T-helper 1 cell treated with Interleukin-12 subunit alpha and Interleukin-12 subunit beta and Interleukin-4 antibody, amounts not matched to agents 30 ng/mL and 1 ng/mL, for 36 hours (primary cell): Measurements from ENCODE around the gene CA7. TPM values are rescaled to one million over a fixed set of nuclear protein-coding genes. Genes with fewer than 3 reads are reported as not detected.
"Not testable (repeated sequence)": the region's sequence is repeated elsewhere in the genome, so short reads cannot be mapped to it uniquely, and the experiment has no call there.

Source experiments
- intact Hi-C: fragments of 100-400 bp; cut with micrococcal nuclease; formaldehyde crosslinking; loops from one replicate; pipeline ENCODE4 v1.15.1; 2024
- total RNA-seq: library from RNA; stranded (reverse); gene quantifications from 2 replicates; pipeline ENCODE4 v1.2.3, GENCODE V29; 2022

Gene CA7
- total RNA-seq, 1 donor from 2014 or later = not detected

DNA sequence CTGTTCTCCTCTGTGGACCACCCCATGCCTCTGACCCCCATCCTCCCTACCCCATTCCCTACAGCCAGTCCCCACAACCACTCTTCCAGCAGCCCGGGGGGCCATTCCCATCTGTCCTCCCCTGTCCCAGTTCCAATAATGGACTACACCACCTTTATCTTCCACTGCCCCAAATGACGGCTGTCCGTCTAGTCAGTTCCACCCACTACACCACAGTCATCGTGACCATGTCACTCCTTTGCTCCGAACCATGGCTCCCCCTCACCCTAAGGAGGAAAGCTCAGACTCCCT is 51.4 kb downstream of the CA7 start:
- intact Hi-C loops = loop anchor here (1.0 kb wide), 3 partner anchors 33 to 59 kb away; no protein-coding TSS in a partner anchor

DNA sequence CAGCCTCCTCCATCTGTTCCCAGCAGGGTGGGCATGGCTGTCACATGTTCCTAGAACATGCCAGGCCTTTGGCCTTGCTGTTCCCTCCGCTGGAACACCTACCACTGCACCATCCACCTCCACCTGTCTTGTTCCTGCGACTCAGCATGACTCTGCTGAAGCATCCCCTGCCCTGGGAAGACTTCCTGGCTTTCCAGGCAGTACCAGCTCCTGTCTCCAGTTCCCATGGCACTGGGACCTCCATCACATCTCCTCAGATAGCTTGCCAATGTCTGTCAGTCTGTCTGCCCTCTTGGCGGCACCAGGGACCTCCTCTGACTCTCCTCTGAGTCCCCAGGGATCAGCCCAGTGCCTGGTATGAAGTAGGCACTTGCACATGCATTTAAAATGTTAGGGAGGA is 51.8 kb downstream of the CA7 start:
- intact Hi-C loops = loop anchor here (1.0 kb wide), 3 partner anchors 32 to 58 kb away; no protein-coding TSS in a partner anchor

DNA sequence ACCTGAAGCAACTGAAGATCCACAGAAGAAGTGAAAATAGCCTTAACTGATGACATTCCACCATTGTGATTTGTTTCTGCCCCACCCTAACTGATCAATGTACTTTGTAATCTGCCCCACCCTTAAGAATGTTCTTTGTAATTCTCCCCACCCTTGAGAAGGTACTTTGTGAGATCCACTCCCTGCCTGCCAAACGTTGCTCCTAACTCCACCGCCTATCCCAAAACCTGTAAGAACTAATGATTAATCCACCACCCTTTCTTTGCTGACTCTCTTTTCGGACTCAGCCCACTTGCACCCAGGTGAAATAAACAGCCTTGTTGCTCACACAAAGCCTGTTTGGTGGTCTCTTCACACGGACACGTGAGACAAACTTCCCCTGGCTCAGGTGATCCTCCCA is 52.5 kb downstream of the CA7 start:
- intact Hi-C loops = not testable (repeated sequence)

DNA sequence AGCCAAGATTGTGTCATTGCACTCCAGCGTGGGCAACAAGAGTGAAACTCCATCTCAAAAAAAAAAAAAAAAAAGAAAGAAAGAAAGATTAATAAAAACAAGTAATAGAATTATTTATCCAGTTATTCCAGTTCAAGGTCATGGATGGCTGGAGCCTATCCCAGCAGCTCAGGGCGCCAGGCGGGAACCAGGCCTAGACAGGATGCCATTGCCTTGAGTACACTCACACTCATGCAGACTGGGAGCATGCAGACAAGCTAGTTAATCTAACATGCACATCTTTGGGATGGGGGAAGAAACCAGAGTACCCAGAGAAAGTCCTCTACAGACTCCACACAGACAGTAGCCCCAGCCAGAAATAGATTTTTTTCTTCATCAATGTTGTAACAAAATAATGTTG is 54.0 kb downstream of the CA7 start:
- intact Hi-C loops = no loop called here

DNA sequence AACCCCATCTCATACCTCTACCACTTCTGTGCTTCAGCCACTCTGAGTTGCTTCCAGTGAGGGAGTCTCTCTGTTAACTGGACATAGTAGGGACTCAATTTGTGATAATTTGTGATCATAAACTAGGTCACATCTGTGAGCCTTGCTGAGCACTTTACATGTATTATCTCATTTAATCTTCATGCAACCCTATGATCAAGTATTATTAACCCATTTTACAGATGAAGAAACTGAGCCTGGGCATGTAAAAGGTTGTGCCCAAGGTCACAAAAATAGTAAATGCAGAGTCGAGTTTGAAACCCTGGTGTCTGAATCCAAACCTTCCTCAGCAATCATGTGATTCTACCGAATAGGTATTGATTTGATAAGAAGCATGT is 54.7 kb downstream of the CA7 start:
- intact Hi-C loops = no loop called here

DNA sequence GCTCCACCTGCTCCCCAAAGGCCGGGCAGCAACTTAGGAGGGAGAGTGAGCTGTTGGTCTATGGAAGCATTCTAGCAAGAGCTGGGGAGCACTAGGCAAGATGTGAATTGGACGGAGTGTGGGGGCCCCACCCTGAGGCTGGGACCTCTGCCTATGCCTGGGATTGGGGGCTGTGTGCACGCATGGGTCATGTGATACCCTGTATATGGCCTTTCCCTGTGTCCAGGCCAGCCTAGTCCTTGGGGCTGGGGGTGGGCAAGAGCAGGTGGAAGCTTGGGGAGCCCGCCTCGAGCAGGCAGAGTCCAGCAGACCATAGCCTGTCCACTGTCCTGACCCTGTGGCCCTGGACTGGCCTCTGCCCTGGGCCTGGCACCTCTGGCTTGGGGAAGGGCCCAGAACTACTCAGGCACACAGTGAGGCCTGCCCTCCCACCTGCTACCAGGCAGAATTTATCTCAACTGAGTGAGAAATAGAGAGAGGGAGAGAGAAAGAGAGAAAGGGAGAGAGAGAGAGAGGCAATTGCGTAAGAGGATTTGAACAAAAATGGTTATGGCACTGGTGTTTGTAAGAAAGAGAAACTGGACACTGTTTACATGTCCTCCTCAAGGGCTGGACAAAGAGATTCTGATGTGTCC is 55.2 kb downstream of the CA7 start:
- intact Hi-C loops = no loop called here

DNA sequence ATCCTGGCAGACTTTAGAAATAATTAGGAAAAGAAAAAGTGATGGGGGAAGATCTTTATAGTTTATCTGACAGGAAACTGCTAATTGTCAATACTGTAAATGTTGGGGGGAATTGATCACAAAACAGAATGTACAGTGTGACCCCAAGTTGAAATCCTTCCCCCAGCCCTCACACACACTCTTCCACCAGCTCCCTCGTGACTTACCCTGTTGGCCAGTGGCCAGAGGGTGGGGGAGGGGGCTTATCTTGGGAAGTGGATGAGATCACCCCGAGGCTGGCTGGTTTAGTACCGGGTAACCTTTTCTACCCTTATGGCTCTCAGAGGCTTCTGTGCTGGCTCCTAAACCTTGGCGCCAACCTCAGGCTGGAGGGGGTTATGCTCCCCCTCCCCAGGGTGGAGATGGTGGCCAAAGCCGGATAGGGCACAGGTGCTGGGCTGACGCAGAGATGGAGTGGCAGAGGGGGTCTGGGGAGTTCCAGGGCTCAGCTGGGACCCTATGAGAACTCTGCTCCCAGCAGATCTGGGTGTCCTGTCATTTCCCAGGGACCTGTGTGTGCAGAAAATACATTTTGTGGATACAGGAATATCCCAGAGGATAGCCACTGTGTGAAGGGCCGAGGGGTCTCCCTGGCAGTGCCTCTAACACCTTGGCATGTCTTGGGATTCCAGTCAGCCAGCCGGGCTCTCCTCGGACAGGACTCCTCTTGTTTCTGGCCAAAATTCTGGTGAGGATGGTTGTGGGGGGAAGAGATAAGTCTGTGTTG is 55.9 kb downstream of the CA7 start:
- intact Hi-C loops = no loop called here

DNA sequence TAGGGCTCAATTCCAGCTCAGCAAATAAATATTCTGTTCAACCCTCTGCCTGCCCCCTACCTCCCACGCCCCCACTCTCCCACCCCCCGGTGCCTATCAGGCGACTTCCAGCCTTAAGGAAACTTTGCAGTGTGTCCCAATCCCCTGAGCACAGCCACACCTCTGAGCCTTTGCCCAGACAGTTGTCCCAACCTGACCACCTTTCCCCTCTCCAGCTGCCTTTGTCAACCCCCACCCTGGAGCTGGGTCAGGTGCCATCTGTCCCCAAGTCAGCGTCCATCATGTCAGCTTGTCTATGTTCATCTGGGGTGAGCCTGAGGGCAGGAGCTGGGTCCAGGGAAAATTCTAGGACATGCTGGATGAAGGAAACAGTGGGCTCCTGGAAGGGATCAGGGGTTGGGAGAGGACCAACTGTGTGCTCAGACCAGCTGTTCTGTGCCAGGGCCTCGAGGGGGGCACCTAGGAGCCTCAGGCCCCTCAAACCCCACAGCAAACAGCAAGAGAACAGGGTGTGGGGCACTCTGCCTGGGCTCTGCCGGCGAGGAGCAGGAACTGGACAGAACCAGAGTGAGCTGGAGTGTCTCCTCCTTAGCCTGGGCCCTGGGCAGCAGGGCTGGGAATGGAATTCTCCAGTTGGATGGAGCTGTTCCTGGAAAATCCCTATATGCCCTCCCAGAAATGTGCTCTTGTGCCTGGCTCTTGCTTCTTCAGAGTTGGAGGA is 56.7 kb downstream of the CA7 start:
- intact Hi-C loops = no loop called here

DNA sequence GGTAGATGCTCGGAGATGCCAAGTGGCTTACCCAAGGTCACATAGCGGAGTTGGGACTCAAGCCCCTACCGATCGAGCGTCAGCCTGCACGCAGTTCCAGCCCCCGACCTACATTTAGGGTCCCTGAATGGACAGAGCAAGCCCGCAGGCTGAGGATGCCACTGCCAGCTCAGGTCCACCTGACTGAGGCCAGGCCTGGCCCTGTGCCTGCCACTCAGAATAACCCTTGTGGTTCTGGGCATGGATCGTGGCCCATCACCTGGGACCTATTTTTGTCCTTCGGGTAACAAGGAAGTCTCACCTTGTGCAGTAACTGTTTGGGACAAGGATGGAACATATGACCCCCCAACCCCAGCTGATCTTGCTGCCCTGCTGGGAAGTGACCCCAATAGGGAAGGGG is 57.4 kb downstream of the CA7 start:
- intact Hi-C loops = no loop called here

DNA sequence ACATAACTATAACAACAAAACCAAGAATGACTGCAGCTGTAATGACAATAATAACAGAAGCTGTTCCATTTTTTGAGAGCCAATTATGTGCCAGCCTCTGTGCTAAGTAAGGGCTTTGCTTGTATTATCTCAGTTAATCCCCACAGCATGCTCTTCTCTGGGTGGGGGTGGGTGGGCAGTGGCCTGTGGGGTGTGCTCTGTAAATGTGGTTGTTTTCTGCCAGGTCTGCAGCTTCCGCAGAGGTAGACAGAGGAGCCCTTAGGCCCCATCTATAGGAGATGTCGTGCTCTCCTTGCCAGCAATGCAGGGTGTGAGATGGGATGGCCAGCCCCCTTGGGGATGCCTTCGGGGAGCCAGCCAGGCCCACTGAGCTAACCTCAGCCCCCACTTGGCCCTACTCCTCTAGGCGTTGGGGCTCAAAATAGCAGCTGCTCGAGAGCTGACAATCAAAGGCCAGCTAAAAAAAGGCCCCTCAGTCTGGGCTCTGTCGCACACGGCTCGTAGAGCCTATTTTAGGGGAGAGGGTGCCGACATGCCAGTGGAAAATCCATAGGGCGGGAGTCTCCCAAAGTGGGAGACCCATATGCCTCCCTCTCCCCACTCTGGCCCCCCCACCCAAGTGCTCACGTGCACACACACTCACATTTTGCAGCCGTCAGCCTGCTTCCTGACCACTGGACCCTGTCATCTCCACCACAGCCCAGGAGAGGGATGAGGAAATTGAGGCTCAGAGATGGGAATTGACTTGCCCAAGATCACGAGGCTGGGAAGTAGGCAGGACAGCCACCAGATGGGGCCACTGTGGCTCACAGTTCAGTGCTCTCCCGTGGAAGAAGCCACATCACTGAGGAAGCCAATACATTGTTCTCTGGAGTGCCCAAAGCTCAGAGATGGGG is 58.7 kb downstream of the CA7 start:
- intact Hi-C loops = no loop called here

Other genes with a start within 250 kb of the CA7 start
- 131 and 135 TPM in 2 replicates for gene CMTM3, start 239.7 kb upstream of the CA7 start, total RNA-seq
- gene CMTM4, start 147.7 kb upstream of the CA7 start, total RNA-seq = 1.1 and 1.4 TPM in 2 replicates
- 80.2 and 87.0 TPM in 2 replicates for gene DYNC1LI2, start 92.8 kb upstream of the CA7 start, total RNA-seq
- gene TERB1, start 42.8 kb upstream of the CA7 start, total RNA-seq = 0.17 TPM in 1 of 2 replicates, not detected in the other
- 77.5 and 78.8 TPM in 2 replicates for gene NAE1, start 13.4 kb upstream of the CA7 start, total RNA-seq
- 30.8 and 32.6 TPM in 2 replicates for gene PDP2, start 36.1 kb downstream of the CA7 start, total RNA-seq
- not detected in 2 replicates for gene CDH16, start 74.5 kb downstream of the CA7 start, total RNA-seq
- gene RRAD, start 81.1 kb downstream of the CA7 start, total RNA-seq = 0.95 and 1.1 TPM in 2 replicates
- 119 and 126 TPM in 2 replicates for gene CIAO2B, start 90.0 kb downstream of the CA7 start, total RNA-seq
- gene CES2, start 91.1 kb downstream of the CA7 start, total RNA-seq = 41.1 and 46.0 TPM in 2 replicates
- gene CES3, start 116.9 kb downstream of the CA7 start, total RNA-seq = 9.0 and 9.6 TPM in 2 replicates
- 48.9 and 54.4 TPM in 2 replicates for gene CES4A, start 144.2 kb downstream of the CA7 start, total RNA-seq
- gene CBFB, start 184.7 kb downstream of the CA7 start, total RNA-seq = 216 and 221 TPM in 2 replicates